ENCODE measurements around the gene PTPN11. TPM values are rescaled to one million over a fixed set of nuclear protein-coding genes. Genes with fewer than 3 reads are reported as not detected.

PTPN11 gene
- total and polyA plus RNA-seq, 2 experiments from 2014 or later: 40.9 to 55.8 TPM

- no peak overlapping the region for H3K4me3 ChIP-seq
- DNase-seq (ENCODE audit: low read depth in 1 of 2, low spot score in 1 of 2): no peak
Observed at GRCh38 chr12:112488257-112488876, 69.6 kb downstream of the PTPN11 start.

GRCh38 chr12:112489456-112489855 lies 70.7 kb downstream of the PTPN11 start:
- Histone ChIP-seq H3K27ac (no peak overlapping the region), H3K9me3 (ENCODE audit: low read depth) (no peaks in the 10 kb centered on the region), H3K4me3 (no peak overlapping the region), H3K4me1 (ENCODE audit: low read depth) (no peaks in the 10 kb centered on the region), H3K36me3 (peaks cover 27% of the 10 kb centered on the region), H3K27me3 (no peaks in the 10 kb centered on the region)
- TF ChIP-seq CTCF (IDR thresholded peaks at IDR 0.05; ENCODE audit: low read depth, low read length): no peak
- DNase-seq (ENCODE audit: low read depth in 1 of 2, low spot score in 1 of 2): no peak

More at GRCh38 chr12:112488257-112488876, 69.6 kb downstream of the PTPN11 start:
- Histone ChIP-seq H3K27ac (no peak overlapping the region), H3K27me3 (no peaks in the 10 kb centered on the region), H3K4me1 (ENCODE audit: low read depth) (no peaks in the 10 kb centered on the region), H3K36me3 (peaks cover 24% of the 10 kb centered on the region), H3K9me3 (ENCODE audit: low read depth) (no peaks in the 10 kb centered on the region)
- TF ChIP-seq CTCF (IDR thresholded peaks at IDR 0.05; ENCODE audit: low read depth, low read length): no peak

GRCh38 chr12:112496496-112496895 lies 77.7 kb downstream of the PTPN11 start:
- no peak for DNase-seq (ENCODE audit: low read depth in 1 of 2, low spot score in 1 of 2)
- H3K4me1 ChIP-seq (ENCODE audit: low read depth): no peaks in the 10 kb centered on the region
- H3K36me3 ChIP-seq: peaks cover 11% of the 10 kb centered on the region
- no peaks in the 10 kb centered on the region for H3K9me3 ChIP-seq (ENCODE audit: low read depth)
- no peak for TF ChIP-seq CTCF (IDR thresholded peaks at IDR 0.05; ENCODE audit: low read depth, low read length)
- H3K4me3 ChIP-seq: no peak overlapping the region
- H3K27me3 ChIP-seq: no peaks in the 10 kb centered on the region
- H3K27ac ChIP-seq: no peak overlapping the region

GRCh38 chr12:112498580-112498979 lies 79.8 kb downstream of the PTPN11 start:
- H3K9me3 ChIP-seq (ENCODE audit: low read depth): no peaks in the 10 kb centered on the region
- no peaks in the 10 kb centered on the region for H3K27me3 ChIP-seq
- TF ChIP-seq CTCF (IDR thresholded peaks at IDR 0.05; ENCODE audit: low read depth, low read length): no peak
- H3K36me3 ChIP-seq: peaks cover 13% of the 10 kb centered on the region
- no peak overlapping the region for H3K4me3 ChIP-seq
- DNase-seq (ENCODE audit: low read depth in 1 of 2, low spot score in 1 of 2): no peak
- no peaks in the 10 kb centered on the region for H3K4me1 ChIP-seq (ENCODE audit: low read depth)
- H3K27ac ChIP-seq: no peak overlapping the region

- Histone ChIP-seq H3K27me3 (no peaks in the 10 kb centered on the region), H3K27ac (no peak overlapping the region), H3K36me3 (peaks cover 28% of the 10 kb centered on the region), H3K4me3 (no peak overlapping the region), H3K4me1 (ENCODE audit: low read depth) (no peaks in the 10 kb centered on the region), H3K9me3 (ENCODE audit: low read depth) (no peaks in the 10 kb centered on the region)
- no peak for DNase-seq (ENCODE audit: low read depth in 1 of 2, low spot score in 1 of 2)
- no peak for TF ChIP-seq CTCF (IDR thresholded peaks at IDR 0.05; ENCODE audit: low read depth, low read length)
Observed at GRCh38 chr12:112503512-112503911, 84.8 kb downstream of the PTPN11 start.
